Measurements from ENCODE around the gene RSRP1.
"Not testable (repeated sequence)": the region's sequence is repeated elsewhere in the genome, so short reads cannot be mapped to it uniquely, and the experiment has no call there.

Gene RSRP1

GRCh38 chr1:25247024-25247828 lies at the start of gene RSRP1:
Gene RSRP1, minus strand, starts transcription at chr1:25247454. Its CDS starts 491 bp downstream, at chr1:25246963.
- DNase-seq: peak; percentile 99

DNA sequence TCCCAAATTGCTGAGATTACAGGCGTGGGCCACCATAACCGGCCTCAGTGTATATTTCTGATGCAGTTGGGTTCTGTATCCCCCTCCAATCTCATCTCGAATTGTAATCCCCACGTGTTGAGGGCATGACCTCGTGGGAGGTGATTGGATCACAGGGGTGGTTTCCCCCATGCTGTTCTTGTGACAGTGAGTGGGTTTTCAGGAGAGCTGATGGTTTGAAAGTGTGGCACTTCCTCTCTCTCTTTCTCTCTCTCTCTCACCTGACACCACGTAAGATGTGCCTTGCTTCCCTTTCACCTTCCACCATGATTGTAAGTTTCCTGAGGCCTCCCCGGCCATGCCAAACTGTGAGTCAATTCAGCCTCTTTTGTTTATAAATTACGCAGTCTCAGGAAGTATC lies 49.2 kb upstream of the RSRP1 start:
- not testable (repeated sequence) for DNase-seq

GRCh38 chr1:25294889-25295826 lies 47.9 kb upstream of the RSRP1 start:
- DNase-seq: not testable (repeated sequence)

GRCh38 chr1:25293426-25293825 lies 46.2 kb upstream of the RSRP1 start:
- DNase-seq: not testable (repeated sequence)

- DNase-seq: not testable (repeated sequence)
Observed at GRCh38 chr1:25290043-25290442, 42.8 kb upstream of the RSRP1 start.

- DNase-seq: not testable (repeated sequence)
Observed at GRCh38 chr1:25288573-25289101, 41.4 kb upstream of the RSRP1 start.

GRCh38 chr1:25287164-25287563 lies 39.9 kb upstream of the RSRP1 start:
- DNase-seq: not testable (repeated sequence)

DNA sequence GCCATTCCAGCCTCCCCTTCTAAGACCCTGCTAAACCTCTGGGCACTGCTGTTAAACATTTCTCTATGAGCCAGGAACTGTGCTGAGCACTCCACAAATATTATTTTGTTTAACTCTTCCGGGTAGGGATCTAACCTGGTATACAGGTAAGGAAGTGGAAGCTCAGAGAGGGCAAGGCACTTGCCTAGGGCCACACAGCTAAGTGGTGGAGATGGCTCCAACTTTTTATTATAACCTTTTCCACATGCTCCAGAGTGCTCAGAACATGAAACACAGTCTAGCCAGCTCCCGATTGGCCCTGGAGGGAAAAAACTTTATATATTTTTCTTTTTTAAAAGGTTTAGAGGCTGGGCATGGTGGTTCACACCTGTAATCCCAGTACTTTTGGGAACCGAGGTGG lies 38.6 kb upstream of the RSRP1 start:
- not testable (repeated sequence) for DNase-seq

DNA sequence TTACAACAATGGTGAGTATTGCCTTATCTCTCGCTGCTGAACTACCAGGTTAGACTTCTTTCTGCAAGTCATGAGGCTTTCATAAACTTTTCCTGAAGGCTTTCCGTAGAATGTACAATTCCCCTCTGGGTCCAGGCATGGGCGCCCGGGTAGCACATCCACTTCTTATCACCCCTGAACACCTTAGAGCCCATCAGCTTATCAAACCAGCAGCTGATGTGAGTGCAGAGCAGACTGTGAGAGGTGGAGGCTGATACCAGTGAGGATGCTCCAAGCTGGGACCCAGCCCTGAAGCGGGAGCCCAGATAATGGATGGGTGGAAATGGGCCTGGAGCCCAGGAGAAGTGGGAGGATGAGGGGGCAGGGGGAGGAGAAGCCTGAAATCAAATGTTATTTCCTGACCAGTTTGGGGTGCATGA lies 32.4 kb upstream of the RSRP1 start:
- not testable (repeated sequence) for DNase-seq

GRCh38 chr1:25278790-25279189 lies 31.5 kb upstream of the RSRP1 start:
- DNase-seq: not testable (repeated sequence)

DNA sequence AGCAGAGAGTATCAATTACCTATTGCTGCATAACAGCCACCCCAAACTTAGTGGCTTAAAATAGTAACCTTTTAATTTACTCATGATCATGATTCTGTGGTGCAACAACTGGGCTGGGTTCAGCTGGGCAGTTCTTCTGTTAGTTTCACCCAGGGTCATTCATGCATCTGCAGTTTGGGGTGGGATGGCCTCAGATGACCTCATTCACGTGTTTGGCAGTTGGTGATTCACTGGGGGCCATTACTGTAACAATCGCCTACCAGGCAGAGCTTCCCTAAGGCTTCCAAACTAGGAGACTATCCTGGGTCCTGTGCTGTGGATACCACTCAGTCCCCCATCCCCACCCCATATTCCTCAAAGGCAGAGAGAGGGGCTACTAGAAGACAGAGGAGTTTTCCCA lies 31.1 kb upstream of the RSRP1 start:
- DNase-seq: not testable (repeated sequence)

GRCh38 chr1:25277295-25277694 lies 30.0 kb upstream of the RSRP1 start:
- not testable (repeated sequence) for DNase-seq

DNA sequence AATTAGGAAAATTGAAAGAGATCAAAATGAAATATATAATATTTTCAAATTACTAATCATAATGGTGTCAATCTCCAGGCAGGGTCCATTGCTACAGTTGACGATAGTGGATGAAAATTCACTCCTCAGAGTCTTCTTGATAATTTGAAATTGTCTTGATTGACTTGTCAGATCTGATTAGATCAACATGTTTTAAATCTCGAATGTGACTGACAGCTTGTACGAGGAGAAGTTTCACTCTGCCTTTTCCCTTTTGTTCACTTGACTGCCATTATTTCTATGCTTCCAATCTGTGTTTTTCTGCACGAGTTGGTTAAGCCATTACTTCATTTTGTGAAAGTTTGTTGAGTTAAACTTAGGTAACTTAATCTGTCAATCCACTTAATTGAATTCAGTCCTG lies 28.4 kb upstream of the RSRP1 start:
- DNase-seq: not testable (repeated sequence)

- DNase-seq: not testable (repeated sequence)
Observed at GRCh38 chr1:25272238-25272637, 25.0 kb upstream of the RSRP1 start, which contains the start of gene RHD. Gene RHD, plus strand, starts transcription at chr1:25272509. Its CDS starts 39 bp downstream, at chr1:25272548.

DNA sequence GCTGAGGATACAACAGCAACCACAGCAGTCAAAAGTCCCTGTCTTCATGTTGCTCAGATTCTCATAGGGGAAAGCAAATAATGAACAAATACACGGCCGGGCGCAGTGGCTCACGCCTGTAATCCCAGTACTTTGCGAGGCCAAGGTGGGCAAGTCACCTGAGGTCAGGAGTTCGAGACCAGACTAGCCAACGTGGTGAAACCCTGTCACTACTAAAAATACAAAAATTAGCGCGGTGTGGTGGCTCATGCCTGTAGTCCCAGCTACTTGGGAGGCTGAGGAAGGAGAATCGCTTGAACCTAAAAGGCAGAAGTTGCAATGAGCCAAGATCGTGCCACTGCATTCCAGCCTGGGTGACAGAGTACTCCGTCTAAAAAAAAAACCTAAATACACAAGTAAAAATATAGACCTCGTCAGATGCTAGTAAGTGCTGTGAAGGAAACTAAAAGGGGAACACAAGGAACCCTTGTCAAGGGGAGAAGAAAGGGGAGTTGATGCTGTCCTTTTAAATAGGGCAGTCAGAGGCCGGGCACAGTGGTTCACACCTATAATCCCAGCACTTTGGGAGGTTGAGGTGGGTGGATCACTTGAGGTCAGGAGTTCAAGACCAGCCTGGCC lies 21.0 kb upstream of the RSRP1 start:
- not testable (repeated sequence) for DNase-seq

DNA sequence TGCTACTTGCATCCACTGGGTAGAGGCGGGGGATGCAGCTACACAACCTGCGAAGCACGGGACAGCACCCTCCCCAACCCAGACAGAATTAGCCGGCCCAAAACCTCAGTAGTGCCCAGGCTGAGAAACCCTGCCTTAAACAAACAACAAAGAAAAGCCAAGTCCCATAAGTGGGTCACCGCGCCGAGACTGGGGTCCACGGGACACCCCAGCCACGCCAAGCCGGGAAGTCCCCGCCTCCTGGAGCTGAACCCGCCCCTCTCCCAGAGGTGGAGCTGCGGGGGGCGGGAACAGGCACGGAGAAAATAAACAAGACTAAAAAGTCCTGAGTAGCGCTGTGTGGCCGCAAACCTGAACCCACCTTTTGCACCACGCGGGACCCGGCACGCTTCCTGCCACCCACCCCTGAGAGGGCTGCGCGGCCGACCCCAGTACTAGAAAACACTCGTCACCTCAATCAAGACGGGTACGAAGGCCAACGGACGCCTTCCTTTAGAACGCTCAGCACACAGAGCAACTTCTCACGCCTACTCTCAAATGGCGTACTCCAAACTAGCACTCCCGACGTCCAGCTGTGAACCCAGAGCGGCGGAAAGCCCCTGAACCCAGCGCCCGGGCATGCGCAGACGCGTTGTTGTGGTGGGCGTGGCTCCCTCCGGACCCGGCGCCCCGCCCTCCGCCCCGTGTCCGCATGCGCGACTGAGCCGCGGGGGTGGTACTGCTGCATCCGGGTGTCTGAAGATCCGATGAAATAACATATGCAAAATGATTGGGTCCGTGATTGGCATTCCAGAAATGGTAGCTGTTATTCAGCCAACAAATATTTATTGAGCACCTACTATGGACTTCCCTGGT lies 20.3 kb upstream of the RSRP1 start:
- DNase-seq: not testable (repeated sequence)

- not testable (repeated sequence) for DNase-seq
Observed at GRCh38 chr1:25266554-25267287, 19.5 kb upstream of the RSRP1 start.

DNA sequence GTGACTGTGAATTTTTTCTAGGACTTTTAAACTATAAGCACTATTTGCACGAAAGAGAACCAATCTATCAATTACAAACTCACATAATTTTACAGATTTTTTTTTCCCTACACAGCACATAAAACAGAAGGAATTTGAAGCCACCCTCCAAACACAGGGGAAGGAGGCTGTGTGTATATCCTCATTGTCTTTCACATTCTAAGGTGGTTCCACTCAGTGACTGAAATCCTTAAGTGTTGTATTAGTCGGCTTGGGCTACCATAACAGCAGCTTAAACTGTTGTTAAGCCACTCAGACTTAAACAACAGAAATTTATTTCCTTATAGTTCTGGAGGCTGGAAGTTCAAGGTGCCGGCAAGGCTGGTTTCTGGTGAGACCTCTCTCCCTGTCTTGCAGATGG lies 13.1 kb upstream of the RSRP1 start:
- not testable (repeated sequence) for DNase-seq

GRCh38 chr1:25259813-25260212 lies 12.6 kb upstream of the RSRP1 start:
- not testable (repeated sequence) for DNase-seq

DNA sequence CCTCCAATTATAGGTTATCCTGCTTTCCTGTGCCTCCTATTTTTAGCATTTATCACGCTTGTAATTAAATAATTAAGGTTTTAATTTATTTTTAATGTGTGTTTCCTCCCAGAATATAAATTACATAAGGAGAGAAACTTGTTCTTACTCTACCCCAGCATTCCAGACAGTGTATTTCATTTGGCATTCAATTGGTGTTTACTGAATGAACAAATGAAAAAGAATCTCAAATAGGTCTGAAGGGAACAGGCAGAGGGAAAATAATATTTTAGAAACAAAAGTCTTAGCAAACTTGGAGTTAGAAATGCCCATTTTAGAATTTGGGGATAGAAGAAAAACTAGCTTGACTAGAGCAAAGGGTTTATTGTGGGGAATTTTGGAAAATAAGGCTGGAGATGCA lies 9.9 kb upstream of the RSRP1 start:
- no peak for DNase-seq

DNA sequence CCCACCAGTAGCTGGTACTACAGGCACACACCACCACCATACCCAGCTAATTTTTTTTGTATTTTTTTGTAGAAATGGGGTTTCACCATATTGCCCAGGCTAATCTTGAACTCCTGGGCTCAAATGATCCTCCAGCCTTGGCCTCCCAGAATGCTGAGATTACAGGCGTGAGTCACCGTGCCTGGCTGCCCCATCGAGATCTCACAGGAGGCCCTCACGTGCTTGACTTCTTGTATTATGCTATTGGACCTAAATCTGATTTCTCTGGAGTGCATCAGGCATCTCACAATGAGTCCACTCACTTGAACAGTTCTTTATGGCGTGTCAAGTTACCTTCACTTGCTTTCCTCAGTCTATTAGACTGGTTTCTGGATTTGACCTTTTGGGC lies 9.3 kb upstream of the RSRP1 start:
- DNase-seq: no peak
